Left ventricle myocardium inferior (tissue), 1 donor: ENCODE data around the gene RBFOX2. TPM values are rescaled to one million over a fixed set of nuclear protein-coding genes. Genes with fewer than 3 reads are reported as not detected.

Experiments
- DNase-seq: peaks from one replicate; pipeline ENCODE4 v3.0.0-alpha.2; 2020
- H3K27ac ChIP-seq: fragments of 200-600 bp; replicated peaks from 2 replicates; pipeline ENCODE4 v1.8.0; 2021
- H3K27me3 ChIP-seq: fragments of 200-600 bp; 2 replicates; pipeline ENCODE4 v1.8.0; 2021; ENCODE audit warnings: low read depth
- H3K36me3 ChIP-seq: fragments of 200-600 bp; 2 replicates; pipeline ENCODE4 v1.8.0; 2021
- H3K4me1 ChIP-seq: fragments of 200-600 bp; 2 replicates; pipeline ENCODE4 v1.8.0; 2021
- H3K4me3 ChIP-seq: fragments of 200-600 bp; 2 replicates; pipeline ENCODE4 v1.8.0; 2021; ENCODE audit warnings: mild to moderate bottlenecking, moderate library complexity
- H3K9me3 ChIP-seq: fragments of 200-600 bp; replicated peaks from 2 replicates; pipeline ENCODE4 v1.8.0; 2021
- CTCF ChIP-seq: fragments of 200-600 bp; IDR thresholded peaks from 2 replicates; pipeline ENCODE4 v1.8.0; 2021; ENCODE audit warnings: antibody characterized with exemption, mild to moderate bottlenecking, borderline replicate concordance
- intact Hi-C: fragments of 100-400 bp; cut with micrococcal nuclease; formaldehyde crosslinking; loops from one replicate; pipeline ENCODE4 v1.11.0; 2022
- total RNA-seq: library from RNA; stranded (reverse); fragmentation: NEBNext Ultra II Directional; extraction: Animal tissue kit (Norgen Biotek cat#: 25700); gene quantifications from one replicate; pipeline ENCODE4 v1.2.1, GENCODE V29; 2021
- donor health status: DM: no; HTN: yes; CAD: no; lungs with severe emphysema.

RBFOX2 gene
- total RNA-seq, 1 donor from 2014 or later = 75.4 TPM

GRCh38 chr22:35830305-35830704 lies 198.3 kb downstream of the RBFOX2 start:
- Histone ChIP-seq H3K27me3 (no peaks in the 10 kb centered on the region), H3K27ac (no peak overlapping the region), H3K4me3 (no peak overlapping the region), H3K9me3 (no peaks in the 10 kb centered on the region), H3K4me1 (peaks cover 72% of the 10 kb centered on the region), H3K36me3 (no peaks in the 10 kb centered on the region)
- DNase-seq = no peak
- intact Hi-C loops = no loop called here
- TF ChIP-seq CTCF = no peak

GRCh38 chr22:35824256-35824655 lies 204.4 kb downstream of the RBFOX2 start:
- Histone ChIP-seq H3K4me3 (no peak overlapping the region), H3K4me1 (peaks cover 72% of the 10 kb centered on the region), H3K27me3 (no peaks in the 10 kb centered on the region), H3K9me3 (no peaks in the 10 kb centered on the region), H3K36me3 (no peaks in the 10 kb centered on the region), H3K27ac (no peak overlapping the region)
- no peak for TF ChIP-seq CTCF
- intact Hi-C loops = no loop called here
- no peak for DNase-seq

- no peaks in the 10 kb centered on the region for H3K36me3 ChIP-seq
- peaks cover 81% of the 10 kb centered on the region for H3K4me1 ChIP-seq
- no peak overlapping the region for H3K4me3 ChIP-seq
Measured at GRCh38 chr22:35821654-35822053, 207.0 kb downstream of the RBFOX2 start.

GRCh38 chr22:35819421-35819820 lies 209.2 kb downstream of the RBFOX2 start:
- no peak for DNase-seq
- no peak for TF ChIP-seq CTCF
- intact Hi-C loops = no loop called here
- H3K36me3 ChIP-seq = no peaks in the 10 kb centered on the region
- H3K27me3 ChIP-seq = no peaks in the 10 kb centered on the region
- no peak overlapping the region for H3K4me3 ChIP-seq
- no peak overlapping the region for H3K27ac ChIP-seq
- peaks cover 97% of the 10 kb centered on the region for H3K4me1 ChIP-seq
- no peaks in the 10 kb centered on the region for H3K9me3 ChIP-seq

More at GRCh38 chr22:35821654-35822053, 207.0 kb downstream of the RBFOX2 start:
- intact Hi-C loops = no loop called here
- Histone ChIP-seq H3K27ac (no peak overlapping the region), H3K9me3 (no peaks in the 10 kb centered on the region), H3K27me3 (no peaks in the 10 kb centered on the region)
- DNase-seq = no peak
- TF ChIP-seq CTCF = no peak

GRCh38 chr22:35818897-35819296 lies 209.7 kb downstream of the RBFOX2 start:
- Histone ChIP-seq H3K27me3 (no peaks in the 10 kb centered on the region), H3K36me3 (no peaks in the 10 kb centered on the region), H3K4me1 (peaks cover 93% of the 10 kb centered on the region), H3K9me3 (no peaks in the 10 kb centered on the region), H3K4me3 (no peak overlapping the region), H3K27ac (no peak overlapping the region)
- intact Hi-C loops = no loop called here
- TF ChIP-seq CTCF = no peak
- no peak for DNase-seq

- H3K4me3 ChIP-seq = no peak overlapping the region
- peaks cover 18% of the 10 kb centered on the region for H3K36me3 ChIP-seq
- no peak overlapping the region for H3K27ac ChIP-seq
- DNase-seq = no peak
- intact Hi-C loops = no loop called here
- H3K4me1 ChIP-seq = peaks cover 43% of the 10 kb centered on the region
- no peak for TF ChIP-seq CTCF
- peaks cover 11% of the 10 kb centered on the region for H3K9me3 ChIP-seq
- H3K27me3 ChIP-seq = no peaks in the 10 kb centered on the region
Measured at GRCh38 chr22:35812600-35812999, 216.0 kb downstream of the RBFOX2 start.
